NCI-H82 (cell line): ENCODE measurements around the gene CMPK2.
"Not testable (repeated sequence)": the region's sequence is repeated elsewhere in the genome, so short reads cannot be mapped to it uniquely, and the experiment has no call there.

Experiments
- DNase-seq: peaks from one replicate; lab custom pipeline; 2025; lab: John Stamatoyannopoulos, UW

The CMPK2 gene, protein sequence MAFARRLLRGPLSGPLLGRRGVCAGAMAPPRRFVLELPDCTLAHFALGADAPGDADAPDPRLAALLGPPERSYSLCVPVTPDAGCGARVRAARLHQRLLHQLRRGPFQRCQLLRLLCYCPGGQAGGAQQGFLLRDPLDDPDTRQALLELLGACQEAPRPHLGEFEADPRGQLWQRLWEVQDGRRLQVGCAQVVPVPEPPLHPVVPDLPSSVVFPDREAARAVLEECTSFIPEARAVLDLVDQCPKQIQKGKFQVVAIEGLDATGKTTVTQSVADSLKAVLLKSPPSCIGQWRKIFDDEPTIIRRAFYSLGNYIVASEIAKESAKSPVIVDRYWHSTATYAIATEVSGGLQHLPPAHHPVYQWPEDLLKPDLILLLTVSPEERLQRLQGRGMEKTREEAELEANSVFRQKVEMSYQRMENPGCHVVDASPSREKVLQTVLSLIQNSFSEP

DNA sequence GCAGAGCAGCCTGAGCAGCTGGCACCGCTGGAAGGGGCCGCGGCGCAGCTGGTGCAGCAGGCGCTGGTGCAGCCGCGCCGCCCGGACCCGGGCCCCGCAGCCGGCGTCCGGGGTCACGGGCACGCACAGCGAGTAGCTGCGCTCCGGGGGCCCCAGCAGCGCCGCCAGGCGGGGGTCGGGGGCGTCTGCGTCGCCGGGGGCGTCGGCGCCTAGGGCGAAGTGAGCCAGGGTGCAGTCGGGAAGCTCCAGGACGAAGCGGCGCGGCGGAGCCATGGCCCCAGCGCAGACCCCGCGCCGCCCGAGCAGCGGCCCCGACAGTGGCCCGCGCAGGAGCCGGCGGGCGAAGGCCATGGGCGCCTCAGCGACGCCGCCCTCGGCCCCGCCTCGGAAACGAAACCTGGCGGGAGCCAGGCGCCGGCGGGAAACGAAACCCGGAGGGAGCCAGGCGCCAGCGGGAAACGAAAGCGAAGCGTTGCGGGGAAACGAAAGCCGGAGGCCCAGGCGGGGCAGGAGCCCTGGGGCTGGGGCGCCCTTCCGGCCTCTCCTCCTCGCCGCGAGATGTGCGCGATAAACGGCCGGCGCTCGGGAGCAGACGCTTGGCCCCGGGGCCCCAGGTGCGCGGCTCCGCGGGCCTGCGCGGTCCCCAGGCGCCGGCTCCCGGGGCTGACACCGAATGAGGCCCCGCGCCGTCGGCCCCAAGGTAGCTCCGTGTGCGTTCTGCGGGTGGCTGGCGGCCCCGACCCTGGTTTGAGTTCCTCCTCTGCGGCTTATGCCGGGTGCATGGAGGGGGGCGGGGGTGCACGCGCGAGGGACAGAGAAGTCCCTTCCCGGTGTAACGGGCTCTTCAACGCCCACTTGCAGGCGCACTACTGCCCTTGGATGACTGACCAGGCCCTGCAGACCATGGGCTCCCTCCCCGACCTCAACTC, at the start of gene CMPK2:
Gene CMPK2, minus strand, starts transcription at position 562 of the 929 bp plus-strand sequence. Its CDS starts 211 bp downstream, at position 351.
- peak; percentile 72 for DNase-seq

DNA sequence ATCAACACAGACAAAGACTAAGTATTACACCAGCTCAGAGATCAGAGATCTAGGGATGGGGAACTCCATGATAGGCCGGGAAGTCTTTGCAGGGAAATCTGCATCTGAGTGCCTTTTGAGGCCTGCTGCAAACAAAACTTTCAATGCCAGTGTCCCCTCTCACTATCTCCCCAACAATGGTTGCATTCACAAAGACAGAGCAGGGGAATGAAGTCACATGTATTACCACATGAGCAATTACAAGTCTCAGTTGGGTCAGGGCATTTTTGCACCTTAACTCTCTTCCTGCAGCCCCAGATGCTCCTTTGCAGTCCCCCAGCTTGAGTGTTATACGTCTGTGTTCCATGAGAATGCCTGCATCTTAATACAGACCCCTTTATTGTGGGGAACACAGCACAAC, 49.7 kb upstream of the CMPK2 start:
- DNase-seq: no peak

DNA sequence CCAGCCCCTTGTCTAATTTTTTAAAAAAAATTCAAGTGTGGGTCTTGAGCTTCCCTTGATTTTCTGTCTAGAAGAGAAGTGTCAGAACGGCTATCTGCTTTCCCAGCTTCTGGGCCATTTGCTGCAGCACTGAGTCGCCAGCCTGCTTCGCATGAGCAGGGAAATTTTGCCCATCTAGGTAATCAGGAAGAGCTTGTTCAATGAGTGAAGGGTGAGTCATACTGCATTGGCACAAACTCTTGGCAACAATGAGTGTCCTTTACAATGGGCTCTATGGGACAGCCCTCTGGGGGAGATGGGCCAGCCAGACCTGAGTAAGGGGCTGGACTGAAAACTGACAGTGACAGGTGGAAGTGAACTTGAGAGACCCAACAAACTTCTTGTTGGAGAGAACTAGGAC, 49.1 kb upstream of the CMPK2 start:
- DNase-seq: no peak

DNA sequence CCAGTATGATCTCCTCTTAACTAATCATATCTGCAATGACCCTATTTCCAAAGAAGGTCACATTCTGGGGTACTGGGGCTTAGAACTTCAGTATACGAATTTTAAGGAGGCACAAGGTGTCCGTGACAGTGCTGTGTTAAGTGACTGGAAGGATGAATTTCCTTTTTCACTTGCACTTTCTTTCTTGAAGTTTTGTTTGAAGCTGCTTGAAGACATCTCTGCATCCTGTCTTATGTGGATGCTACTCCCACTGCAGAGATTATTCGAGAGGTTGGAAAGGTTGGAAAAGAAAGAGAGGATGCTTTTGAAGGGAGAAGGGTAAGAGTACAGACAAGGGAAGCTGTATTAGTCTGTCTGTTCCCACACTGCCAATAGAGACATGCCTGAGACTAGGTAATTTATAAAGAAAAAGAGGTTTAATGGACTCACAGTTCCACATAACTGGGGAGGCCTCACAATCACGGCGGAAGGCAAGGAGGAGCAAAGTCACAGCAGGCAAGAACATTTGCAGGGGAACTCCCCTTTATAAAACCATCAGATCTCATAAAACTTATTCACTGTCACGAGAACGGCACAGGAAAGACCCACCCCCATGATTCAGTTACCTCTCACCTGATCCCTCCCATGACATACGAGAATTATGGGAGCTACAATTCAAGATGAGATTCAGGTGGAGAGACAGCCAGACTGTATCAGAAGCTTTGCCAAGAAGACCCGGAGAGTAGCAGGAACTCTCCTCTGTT, 47.9 kb upstream of the CMPK2 start:
- no peak for DNase-seq

DNA sequence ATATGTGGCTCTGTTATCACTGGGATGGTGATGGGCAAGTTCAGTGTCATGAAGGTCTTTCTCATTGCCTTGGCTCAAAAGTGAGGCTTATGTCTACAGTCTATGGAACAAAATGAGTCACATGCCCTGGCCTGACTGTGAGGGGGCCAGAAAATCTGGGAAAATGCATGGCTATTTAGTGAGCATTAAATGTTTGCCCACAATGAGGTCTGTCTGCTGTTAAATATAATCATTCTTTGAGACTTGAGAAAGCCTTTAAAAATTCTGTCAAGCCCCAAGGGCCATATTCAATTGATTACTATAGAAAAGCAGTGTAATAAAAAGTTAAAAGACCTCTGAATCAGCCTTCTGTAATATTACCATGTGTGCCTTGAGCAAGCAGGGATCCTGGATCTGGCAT, 46.0 kb upstream of the CMPK2 start:
- DNase-seq: no peak

DNA sequence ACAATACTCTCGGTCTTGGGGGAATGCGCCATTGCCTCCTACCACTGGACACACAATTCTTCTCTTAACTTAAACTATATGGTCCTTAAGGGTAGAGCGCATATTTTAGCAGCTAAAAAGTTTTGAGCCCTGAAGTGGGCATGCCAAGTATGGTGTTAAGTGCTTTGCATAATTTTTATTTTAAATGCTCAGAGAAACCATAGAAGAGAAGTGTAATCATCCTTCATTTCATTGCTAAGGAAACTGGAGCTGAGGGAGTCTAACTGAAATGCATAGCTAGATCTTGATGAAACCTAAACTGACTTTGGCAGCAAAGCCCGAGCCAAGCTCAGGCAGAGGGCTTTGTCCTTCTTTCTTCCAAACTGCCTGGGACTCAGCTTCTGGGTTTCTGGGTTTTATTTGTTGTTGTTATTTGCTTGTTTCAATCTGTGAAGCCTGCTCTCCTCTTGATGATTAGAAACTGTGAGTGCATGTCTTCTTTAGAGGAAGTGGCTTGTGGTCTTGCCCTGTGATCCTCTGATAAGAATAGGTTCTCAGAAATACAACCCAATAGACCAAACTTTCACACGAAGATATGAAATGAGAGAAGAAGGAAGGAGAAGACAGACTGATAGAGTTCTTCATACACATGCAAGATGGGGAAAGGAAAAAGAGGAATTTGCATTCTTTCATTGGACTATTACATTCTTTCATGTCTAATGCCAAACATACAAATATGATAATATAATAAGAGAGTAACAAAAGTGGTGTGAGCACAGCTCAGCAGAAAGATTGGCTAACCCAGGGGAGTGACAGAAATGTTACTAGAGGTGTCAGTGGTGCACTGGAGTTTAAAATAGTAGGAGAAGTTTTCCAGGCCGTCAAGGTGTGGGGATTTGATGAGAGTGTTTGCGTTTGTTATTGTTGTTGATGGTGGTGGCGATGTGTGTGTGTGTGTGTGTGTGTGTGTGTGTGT, 44.0 kb upstream of the CMPK2 start:
- DNase-seq: no peak

DNA sequence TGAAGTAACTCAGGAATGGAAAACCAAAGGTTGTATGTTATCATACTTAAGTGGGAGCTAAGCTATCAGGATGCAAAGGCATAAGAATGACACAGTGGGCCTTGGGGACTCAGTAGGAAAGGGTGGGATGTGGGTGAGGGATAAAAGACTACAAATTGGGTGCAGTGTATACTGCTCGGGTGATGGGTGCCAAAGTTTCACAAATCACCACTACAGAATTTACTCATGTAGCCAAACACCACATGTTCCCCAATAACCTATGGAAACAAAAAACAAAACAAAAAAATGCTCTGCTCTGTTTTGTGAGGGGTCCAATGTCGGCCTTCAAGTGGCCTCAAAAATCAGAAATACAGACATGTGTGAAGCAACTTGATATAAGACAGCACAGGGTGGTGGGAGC, 42.6 kb upstream of the CMPK2 start:
- no peak for DNase-seq

DNA sequence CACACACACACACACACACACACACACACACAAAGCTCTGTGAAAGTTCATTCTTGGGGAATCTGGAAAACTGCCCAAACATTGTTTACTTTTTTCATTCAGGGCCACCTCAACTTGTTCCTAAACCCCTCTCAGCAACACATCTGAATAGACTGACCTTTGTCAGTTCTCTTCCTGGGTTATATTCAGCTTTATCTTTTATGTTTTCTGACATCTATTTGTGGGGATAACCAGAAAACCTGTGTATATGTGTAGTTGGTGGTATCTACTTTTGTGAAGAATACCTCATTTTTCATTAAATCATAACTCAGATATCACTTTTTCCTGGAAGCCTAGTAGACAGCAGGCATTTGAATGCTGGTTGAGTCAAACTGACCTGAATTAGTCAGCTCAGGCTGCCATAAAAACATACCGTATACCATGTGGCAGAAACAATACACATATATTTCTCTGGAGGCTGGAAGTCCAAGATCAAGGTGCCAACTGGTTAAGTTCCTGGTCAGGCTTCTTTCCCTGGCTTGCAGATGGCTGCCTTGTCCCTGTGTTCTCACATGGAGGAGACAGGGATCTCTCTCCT, 40.5 kb upstream of the CMPK2 start:
- no peak for DNase-seq

DNA sequence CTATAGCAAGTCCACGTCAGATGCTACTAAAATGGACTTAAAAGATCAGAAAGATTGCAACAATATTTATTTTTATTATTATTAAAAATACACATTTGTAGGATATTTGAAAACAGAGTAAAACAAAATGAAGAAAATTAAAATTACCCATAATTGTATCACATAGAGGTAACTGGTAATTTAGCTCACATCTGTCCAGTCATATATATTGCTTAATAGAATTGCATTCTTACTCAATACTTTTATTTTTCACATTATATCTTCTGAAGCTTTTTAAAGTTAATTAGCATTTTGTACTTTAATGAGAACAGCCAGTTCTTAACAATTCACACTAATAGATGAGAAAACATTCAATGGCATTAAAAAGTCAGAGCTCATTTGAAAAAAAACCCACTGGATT, 40.0 kb upstream of the CMPK2 start:
- DNase-seq: no peak

DNA sequence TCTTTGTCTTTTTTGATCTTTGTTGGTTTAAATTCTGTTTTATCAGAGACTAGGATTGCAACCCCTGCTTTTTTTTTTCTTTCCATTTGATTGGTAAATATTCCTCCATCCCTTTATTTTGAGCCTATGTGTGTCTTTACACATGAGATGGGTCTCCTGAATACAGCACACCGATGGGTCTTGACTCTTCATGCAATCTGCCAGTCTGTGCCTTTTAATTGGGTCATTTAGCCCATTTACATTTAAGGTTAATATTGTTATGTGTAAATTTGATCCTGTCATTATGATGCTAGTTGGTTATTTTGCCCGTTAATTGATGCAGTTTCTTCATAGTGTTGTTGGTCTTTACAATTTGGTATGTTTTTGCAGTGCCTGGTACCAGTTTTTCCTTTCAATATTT, 36.9 kb upstream of the CMPK2 start:
- DNase-seq: not testable (repeated sequence)

DNA sequence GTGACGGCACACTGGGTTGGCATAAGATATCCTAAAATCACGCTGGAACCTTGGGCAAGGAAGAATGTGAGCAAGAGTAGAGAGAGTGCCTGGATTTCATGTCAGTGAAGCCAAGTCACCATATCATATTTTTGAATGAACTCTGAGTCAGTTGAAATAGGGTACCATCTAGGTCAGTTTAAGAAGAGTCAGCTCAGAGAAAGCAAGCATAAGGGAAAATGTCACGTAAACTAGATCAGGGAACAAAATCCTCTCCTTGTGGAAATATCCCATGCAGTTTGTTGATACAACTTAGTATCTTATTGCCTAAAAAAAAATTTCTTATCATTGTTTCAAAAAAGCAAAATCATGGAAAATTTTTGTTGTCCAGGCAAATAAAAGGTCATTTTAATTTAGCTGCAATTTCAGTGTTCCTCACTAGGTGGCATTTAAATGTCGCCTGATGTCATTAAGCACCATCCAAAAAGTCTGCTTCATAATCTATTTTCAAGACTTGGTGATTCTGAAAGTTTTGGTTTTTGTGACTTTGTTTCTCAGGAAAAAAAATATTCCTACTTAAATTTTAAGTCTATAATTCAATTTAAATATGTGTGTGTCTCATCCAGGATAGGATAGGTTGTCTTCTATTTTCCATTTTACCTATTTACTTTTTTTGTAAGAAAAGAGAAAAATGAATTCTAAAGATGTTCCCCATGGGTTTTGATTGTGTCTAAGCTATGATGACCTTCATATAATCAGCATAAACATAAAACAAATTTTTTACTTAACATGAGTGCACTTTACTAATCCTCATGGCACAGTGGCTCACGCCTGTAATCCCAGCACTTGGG, 31.4 kb upstream of the CMPK2 start:
- DNase-seq: peak; percentile 56

DNA sequence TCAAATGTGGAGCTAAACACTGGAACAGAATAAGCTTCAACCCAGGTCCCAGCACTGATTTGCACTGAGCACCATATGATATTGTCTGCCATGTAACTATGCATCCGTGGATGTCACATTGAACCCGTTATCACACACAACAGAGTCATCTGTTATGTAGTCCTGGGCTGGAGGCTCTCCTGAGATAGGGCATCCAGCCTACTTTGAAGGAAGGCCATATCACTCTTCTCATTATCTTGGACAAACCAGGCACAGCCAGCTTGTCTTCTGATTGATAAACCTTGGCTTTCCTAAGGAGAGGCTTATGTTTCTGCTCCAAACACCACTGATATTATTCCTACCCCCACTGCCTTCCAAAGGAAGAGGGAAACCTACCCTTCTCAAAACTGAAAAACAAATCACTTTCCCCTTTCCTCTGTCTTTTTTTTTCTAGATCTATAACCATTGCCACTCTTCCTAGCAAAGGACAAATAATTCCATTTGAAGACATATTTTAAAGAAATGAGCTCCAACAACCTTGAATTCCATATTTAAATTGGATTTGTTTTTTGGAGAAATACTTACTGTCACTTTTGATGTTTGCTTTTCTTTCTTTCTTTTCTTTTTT, 28.3 kb upstream of the CMPK2 start:
- DNase-seq: no peak

DNA sequence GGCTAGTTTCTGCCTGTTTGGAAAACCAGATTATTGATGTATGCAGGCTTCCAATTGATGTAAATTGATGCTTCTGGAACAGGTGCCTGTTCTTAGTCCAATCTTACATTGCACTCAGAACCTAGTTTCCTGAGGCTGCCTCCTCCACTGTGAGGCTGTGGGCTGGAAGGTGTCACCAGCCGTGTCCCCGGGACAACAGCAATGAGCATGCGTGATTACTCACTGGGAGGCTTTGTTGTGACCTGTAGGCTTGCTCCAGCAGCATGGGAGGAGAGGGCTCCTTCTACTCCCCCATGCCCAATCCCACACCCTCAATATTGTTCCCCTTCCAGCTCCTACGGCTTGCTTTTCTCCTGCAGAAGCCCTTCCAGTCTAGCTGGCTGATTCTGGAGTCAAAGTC, 23.0 kb upstream of the CMPK2 start:
- no peak for DNase-seq

DNA sequence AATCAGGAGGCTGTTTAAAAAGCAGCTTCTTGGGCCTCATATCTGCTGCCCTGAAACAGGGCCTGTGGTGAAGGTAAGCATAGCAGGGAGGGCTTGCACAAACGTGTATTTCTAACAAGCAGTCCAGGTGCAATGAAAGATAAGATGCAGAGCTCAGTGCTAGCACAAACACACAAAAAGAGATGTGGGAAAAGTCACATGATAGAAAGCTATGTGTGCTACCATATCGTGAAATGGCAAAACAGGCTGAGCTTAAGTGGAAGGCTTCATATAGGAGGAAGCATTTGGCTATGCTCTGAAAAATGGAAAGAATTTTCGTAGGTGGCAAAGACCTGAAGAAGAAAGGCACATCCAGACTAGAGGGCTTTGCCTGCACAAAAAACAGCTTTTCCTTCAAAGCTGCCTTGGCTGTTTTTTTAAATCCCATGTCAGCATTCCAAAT, 22.1 kb upstream of the CMPK2 start:
- DNase-seq: no peak

DNA sequence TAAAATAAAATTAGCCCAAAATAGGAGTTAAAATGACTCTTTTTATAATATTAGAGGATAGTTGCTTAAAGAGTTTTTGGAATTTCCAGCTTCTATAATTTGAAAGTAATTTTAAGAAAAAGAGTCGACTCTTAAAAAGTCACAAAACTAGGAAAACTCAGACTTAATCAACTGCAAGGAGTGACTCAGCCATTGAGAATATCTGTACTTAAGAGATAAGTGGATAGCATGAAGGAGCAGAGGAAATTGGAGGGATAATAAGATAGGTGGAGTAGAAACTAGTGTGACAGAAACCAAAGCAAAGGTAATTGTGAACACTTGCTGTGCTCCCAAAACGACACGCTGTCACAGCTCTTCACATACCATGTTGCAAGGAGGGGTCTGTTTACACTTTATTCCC, 20.3 kb upstream of the CMPK2 start:
- no peak for DNase-seq

DNA sequence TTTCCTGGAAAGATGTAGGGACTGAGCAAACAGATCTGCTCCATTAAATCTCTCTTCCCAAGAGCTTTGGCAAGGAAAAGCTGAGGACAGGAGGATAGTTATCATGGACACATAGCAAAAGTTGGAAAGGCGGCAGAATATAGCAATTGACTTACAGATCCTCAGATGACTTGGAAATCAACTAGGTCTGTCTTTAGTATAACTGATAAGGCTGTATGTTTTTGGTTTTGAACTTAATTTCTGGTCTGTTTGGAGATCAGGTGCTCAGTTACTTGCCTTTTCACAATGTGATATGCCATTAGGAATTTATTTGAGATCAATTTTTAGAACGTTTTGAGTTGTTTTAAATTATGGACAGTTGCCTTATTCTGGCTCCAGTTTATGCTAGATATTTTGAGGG, 19.8 kb upstream of the CMPK2 start:
- no peak for DNase-seq

DNA sequence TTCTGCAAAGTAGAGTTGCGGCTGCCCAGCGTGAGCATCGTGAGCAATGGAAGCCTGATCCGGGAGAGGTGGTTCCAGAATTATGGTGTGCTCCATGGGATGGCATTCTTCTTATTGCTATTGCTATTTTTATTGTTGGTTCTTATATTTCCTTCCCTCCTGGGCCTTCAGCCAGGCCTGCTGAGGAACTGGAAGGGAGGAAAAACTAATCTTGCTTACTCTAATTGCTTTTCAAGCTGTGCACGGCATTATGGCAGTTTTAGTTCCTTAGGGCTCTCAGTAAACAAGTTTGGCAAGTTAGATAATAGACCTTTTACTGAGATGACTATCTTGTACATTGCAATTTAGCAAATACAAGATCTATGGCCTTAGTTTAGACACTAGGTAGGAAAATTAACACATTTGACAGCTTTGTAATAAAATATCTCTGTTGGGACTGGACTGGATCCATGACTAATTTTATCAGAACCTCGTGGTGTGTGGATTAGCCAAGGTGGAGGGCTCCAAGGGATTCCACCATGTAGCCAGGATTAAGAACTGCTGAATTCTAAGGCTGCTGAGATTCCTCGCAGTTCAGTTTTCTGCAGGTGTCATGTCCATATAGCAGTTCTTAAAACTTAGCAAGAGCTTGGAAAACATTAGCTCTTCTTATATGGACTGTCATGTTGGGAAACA, 17.9 kb upstream of the CMPK2 start:
- DNase-seq: no peak

DNA sequence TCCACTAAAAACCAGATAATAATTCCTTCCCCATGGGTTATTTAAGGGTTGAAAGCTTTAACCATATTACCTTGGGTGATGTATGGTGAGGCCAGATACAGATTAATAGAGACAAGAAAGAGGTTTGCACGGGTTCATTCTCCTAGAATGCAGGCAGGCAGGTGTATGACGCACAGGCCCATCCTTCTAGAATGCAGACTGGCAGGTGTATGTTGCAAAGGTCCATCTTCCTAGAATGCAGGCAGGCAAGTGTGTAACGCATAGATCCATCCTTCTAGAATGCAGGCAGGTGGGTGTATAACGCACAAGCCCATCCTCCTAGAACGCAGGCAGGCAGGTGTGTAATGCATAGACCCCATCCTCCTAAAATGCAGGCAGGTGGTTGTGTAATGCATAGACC, 15.8 kb upstream of the CMPK2 start:
- no peak for DNase-seq

DNA sequence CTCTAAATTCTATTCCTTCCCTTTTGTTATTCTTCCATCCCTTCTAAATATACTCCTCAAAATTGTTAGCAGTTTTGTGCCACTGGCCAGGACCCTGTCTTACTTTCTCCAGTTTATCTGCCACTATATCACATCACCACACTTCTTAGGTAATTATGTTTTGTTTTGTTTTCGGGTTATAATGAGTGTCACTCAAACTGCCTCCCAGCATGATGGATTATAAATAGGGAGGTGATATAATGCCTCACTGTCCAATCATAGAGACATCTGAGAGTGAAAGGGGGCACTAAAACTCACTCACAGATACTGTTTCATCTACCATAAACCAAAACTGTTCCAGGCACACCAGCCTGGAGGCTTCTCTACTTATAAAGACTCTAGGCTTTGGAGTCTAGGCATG, 15.3 kb upstream of the CMPK2 start:
- DNase-seq: no peak
